WTC11 (cell line): ENCODE measurements around the gene GSK3B. TPM values are rescaled to one million over a fixed set of nuclear protein-coding genes. Genes with fewer than 3 reads are reported as not detected.

Experiments used
- ATAC-seq: fragments of 200-7000 bp; cut with Tn5 transposase; 2 replicates; pipeline ENCODE4 v1.10.0; 2021; ENCODE audit warnings: mild to moderate bottlenecking, moderate library complexity
- CTCF ChIA-PET: fragments of 300-600 bp; sonication (Branson Sonifier 250); formaldehyde crosslinking; loops from one replicate; lab custom pipeline; 2021; ENCODE audit warnings: antibody characterized with exemption; lab: Charles Lee
- POLR2A ChIA-PET: fragments of 350-600 bp; sonication (Branson Sonifier 250); formaldehyde crosslinking; loops from one replicate; lab custom pipeline; 2021; ENCODE audit warnings: antibody characterized with exemption; lab: Charles Lee
- DNase-seq: peaks from one replicate; pipeline ENCODE4 v3.0.0; 2021; ENCODE audit warnings: low spot score
- H3K27ac Mint-ChIP-seq: 2 replicates; pipeline ENCODE4 v1.8.0; 2021; ENCODE audit warnings: mixed read lengths
- H3K27me3 Mint-ChIP-seq: 2 replicates; pipeline ENCODE4 v1.8.0; 2021; ENCODE audit warnings: low read depth, mild to moderate bottlenecking, moderate library complexity, mixed read lengths
- H3K36me3 Mint-ChIP-seq: 2 replicates; pipeline ENCODE4 v1.8.0; 2021; ENCODE audit warnings: mixed read lengths
- H3K4me1 Mint-ChIP-seq: 2 replicates; pipeline ENCODE4 v1.8.0; 2022; ENCODE audit warnings: mixed read lengths
- H3K4me3 Mint-ChIP-seq: 2 replicates; pipeline ENCODE4 v1.8.0; 2021; ENCODE audit warnings: mild to moderate bottlenecking, moderate library complexity, mixed read lengths
- H3K9me3 Mint-ChIP-seq: 2 replicates; pipeline ENCODE4 v1.8.0; 2021; ENCODE audit warnings: mixed read lengths
- AR ChIP-seq: fragments of 250-450 bp; sonication (Bioruptor Pico); IDR thresholded peaks from 2 replicates; pipeline ENCODE4 v1.9.0; 2021; ENCODE audit warnings: mild to moderate bottlenecking
- CREM ChIP-seq: sonication (generic); formaldehyde crosslinking; IDR thresholded peaks from 2 replicates; pipeline ENCODE4 v1.8.1; 2022; ENCODE audit warnings: mild to moderate bottlenecking, missing genetic modification reagents, moderate library complexity
- E2F5 ChIP-seq: sonication (generic); formaldehyde crosslinking; IDR thresholded peaks from 2 replicates; pipeline ENCODE4 v1.8.1; 2022; ENCODE audit warnings: mild to moderate bottlenecking, moderate library complexity, missing genetic modification reagents
- ELF4 ChIP-seq: sonication (generic); formaldehyde crosslinking; IDR thresholded peaks from 2 replicates; pipeline ENCODE4 v1.8.1; 2022; ENCODE audit warnings: low read depth, mild to moderate bottlenecking, moderate library complexity, missing genetic modification reagents
- ETV6 ChIP-seq: sonication (generic); formaldehyde crosslinking; IDR thresholded peaks from 2 replicates; pipeline ENCODE4 v1.8.1; 2022; ENCODE audit warnings: mild to moderate bottlenecking, missing genetic modification reagents
- FOXK1 ChIP-seq: sonication (generic); formaldehyde crosslinking; IDR thresholded peaks from 2 replicates; pipeline ENCODE4 v1.8.0; 2022; ENCODE audit warnings: mild to moderate bottlenecking, moderate library complexity, missing genetic modification reagents
- HMGXB4 ChIP-seq: sonication (generic); formaldehyde crosslinking; IDR thresholded peaks from 2 replicates; pipeline ENCODE4 v1.8.1; 2023; ENCODE audit warnings: mild to moderate bottlenecking, moderate library complexity, missing genetic modification reagents
- JUN ChIP-seq: sonication (generic); formaldehyde crosslinking; IDR thresholded peaks from 2 replicates; pipeline ENCODE4 v1.8.0; 2023; ENCODE audit warnings: mild to moderate bottlenecking, missing genetic modification reagents
- KAT7 ChIP-seq: sonication (generic); formaldehyde crosslinking; IDR thresholded peaks from 2 replicates; pipeline ENCODE4 v1.8.1; 2023; ENCODE audit warnings: missing genetic modification reagents, mild to moderate bottlenecking, borderline replicate concordance
- MYBL2 ChIP-seq: sonication (generic); formaldehyde crosslinking; IDR thresholded peaks from 2 replicates; pipeline ENCODE4 v1.8.1; 2023; ENCODE audit warnings: mild to moderate bottlenecking, moderate library complexity, missing genetic modification reagents
- SMAD3 ChIP-seq: sonication (generic); formaldehyde crosslinking; IDR thresholded peaks from 2 replicates; pipeline ENCODE4 v1.8.0; 2022; ENCODE audit warnings: missing genetic modification reagents, mild to moderate bottlenecking, borderline replicate concordance
- ZNF396 ChIP-seq: fragments of 250-450 bp; sonication (Bioruptor Pico); IDR thresholded peaks from 2 replicates; pipeline ENCODE4 v1.8.0; 2021; ENCODE audit warnings: mild to moderate bottlenecking, moderate library complexity, borderline replicate concordance
- ZNF425 ChIP-seq: fragments of 250-450 bp; sonication (Bioruptor Pico); conservative IDR thresholded peaks from 2 replicates; pipeline ENCODE4 v1.9.0; 2021; ENCODE audit warnings: mild to moderate bottlenecking
- ZNF512 ChIP-seq: sonication (generic); formaldehyde crosslinking; IDR thresholded peaks from 2 replicates; pipeline ENCODE4 v1.8.1; 2022; ENCODE audit warnings: missing genetic modification reagents, borderline replicate concordance
- total RNA-seq: library from RNA; stranded (reverse); gene quantifications from 3 replicates; pipeline ENCODE4 v1.2.3, GENCODE V29; 2021

The GSK3B gene
- total RNA-seq, 1 experiment from 2014 or later: 48.9 TPM

- TF ChIP-seq HMGXB4 (CRISPR knock-in tag) (no peak), ETV6 (CRISPR knock-in tag) (no peak), ZNF396 (CRISPR knock-in tag) (no peak), CREM (no peak), ZNF512 (CRISPR knock-in tag) (no peak), KAT7 (CRISPR knock-in tag) (no peak), ELF4 (CRISPR knock-in tag) (no peak), SMAD3 (CRISPR knock-in tag) (no peak), AR (CRISPR knock-in tag) (no peak), MYBL2 (CRISPR knock-in tag) (no peak), JUN (no peak), E2F5 (CRISPR knock-in tag) (no peak)
Observed at GRCh38 chr3:119880966-119881365, 213.3 kb downstream of the GSK3B start (continued).

GRCh38 chr3:119873646-119874045 is 220.6 kb downstream of the GSK3B start:
- Mint-ChIP-seq H3K4me1 (peaks cover 18% of the 10 kb centered on the region), H3K27me3 (no peaks in the 10 kb centered on the region), H3K4me3 (no peak overlapping the region), H3K36me3 (no peaks in the 10 kb centered on the region; the same call in 1 of the 2 replicates), H3K9me3 (no peaks in the 10 kb centered on the region), H3K27ac (no peak overlapping the region)
- ATAC-seq (no peak), DNase-seq (no peak)
- TF ChIP-seq FOXK1 (CRISPR knock-in tag) (no peak), E2F5 (CRISPR knock-in tag) (no peak), ZNF425 (CRISPR knock-in tag) (no peak)
- ChIA-PET POLR2A (no interaction called here), CTCF (no interaction called here)
